GM19397 (cell line): Measurements from ENCODE around the gene NDC80.
"Not testable (repeated sequence)": the region's sequence is repeated elsewhere in the genome, so short reads cannot be mapped to it uniquely, and the experiment has no call there.

Experiments used
- ATAC-seq: cut with Tn5 transposase; IDR thresholded peaks from one replicate; pipeline ENCODE4 v1.9.1; 2021; ENCODE audit warnings: mild to moderate bottlenecking, moderate library complexity; ENCODE audit not compliant: unreplicated experiment

The NDC80 gene

GRCh38 chr18:2571200-2572170 is at the start of gene NDC80, which contains the start of gene METTL4:
NDC80 (plus strand) TSS chr18:2571557; CDS start chr18:2572986, 1,429 bp downstream.
METTL4 (minus strand) TSS chr18:2571505; CDS start chr18:2567216, 4,289 bp downstream.
- peak; percentile 80 for ATAC-seq

GRCh38 chr18:2522112-2522511 is 49.2 kb upstream of the NDC80 start:
- ATAC-seq = no peak

- ATAC-seq = not testable (repeated sequence)
These were observed 46.6 kb upstream of the NDC80 start for GRCh38 chr18:2524794-2525198.

- ATAC-seq = no peak
These were observed 45.0 kb upstream of the NDC80 start for GRCh38 chr18:2526329-2526728.

DNA sequence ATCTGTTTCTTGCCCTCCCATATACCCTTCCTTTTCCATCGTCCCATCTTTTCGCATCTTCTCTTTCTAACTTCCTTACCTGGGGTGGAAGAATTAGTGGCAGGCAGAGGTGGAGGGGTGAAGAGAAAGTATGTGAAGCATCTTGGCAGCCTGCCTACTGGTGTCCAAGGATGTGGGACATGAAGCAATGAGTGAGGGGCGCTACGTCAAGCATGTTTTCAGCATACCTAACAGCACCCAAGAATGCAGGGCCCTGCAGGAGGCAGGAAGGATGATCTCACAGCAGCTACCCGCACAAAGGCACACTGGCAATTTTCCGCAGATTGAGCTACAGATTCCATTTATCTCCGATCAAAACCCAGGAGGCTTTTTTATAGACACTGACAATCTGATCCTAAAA is 42.2 kb upstream of the NDC80 start:
- no peak for ATAC-seq

GRCh38 chr18:2531751-2532150 is 39.6 kb upstream of the NDC80 start:
- ATAC-seq = no peak

- ATAC-seq = no peak
These were observed 38.6 kb upstream of the NDC80 start for GRCh38 chr18:2532797-2533196.

GRCh38 chr18:2534906-2535305 is 36.5 kb upstream of the NDC80 start:
- ATAC-seq = peak; percentile 50

DNA sequence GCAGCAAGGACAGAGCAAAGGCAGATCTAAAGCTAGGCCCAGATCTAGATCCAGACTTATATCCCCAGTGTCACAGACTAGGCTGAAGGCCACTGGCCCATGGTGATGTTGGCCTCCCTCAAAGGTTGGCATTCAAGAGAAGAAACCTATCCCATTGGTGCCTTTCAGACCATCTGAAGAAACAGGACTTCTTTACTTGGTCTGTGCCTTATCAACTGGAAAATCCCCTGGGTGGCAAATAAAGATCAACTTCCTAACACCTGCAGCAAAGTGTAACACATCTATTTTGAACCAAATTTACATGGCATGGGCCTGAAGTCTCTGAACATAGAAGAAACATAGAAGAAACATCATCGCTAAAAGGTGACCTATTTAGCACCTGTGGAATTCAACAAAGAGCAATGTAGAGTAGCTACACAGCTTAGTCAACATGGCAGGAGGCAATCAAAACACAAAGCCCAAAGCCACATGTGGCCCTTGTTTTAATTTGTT is 35.9 kb upstream of the NDC80 start:
- ATAC-seq = peak; percentile 41

- ATAC-seq = no peak
These were observed 35.3 kb upstream of the NDC80 start for GRCh38 chr18:2536063-2536462.

- ATAC-seq = no peak
These were observed 34.9 kb upstream of the NDC80 start for GRCh38 chr18:2536493-2536892.

DNA sequence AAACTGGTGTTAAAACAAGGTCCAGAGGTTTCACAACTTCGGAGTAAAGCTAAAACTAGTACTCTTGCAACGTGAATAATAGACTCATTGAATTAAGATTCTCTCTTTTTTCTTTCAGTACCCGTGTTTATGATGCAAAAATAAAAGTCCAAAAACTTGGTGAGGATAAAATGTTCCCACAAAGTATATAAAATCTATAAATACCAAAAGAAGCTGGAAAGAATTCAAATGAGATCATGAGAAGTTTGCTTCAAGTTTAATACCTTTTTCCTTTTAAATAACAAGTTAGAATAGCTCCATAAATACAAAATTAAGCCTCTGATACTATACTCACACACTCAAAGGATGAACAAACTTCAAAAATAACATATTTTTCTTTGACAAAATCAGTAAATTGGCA is 34.1 kb upstream of the NDC80 start:
- ATAC-seq = no peak

GRCh38 chr18:2538236-2538635 is 33.1 kb upstream of the NDC80 start:
- ATAC-seq = no peak

- ATAC-seq = no peak
These were observed 32.5 kb upstream of the NDC80 start for GRCh38 chr18:2538844-2539243.

DNA sequence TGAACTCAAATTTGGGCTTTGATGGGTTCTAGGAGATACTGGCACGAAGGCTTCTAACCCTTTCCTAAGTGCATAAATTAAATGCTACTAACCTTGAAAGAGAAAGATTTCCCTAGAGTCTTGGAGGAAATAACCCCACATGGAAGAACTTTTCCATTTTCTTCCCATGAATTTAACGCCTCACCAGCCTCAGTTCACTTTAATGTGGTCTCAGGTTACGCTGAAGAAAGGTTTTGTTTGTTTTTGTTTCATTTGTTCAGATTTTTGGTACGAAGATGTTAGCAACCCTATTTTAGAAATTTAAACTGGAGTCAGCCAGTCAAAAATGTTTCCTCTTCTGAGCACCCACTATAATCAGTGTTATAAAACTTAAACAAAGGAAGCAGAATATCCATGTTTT is 30.8 kb upstream of the NDC80 start:
- ATAC-seq = no peak

DNA sequence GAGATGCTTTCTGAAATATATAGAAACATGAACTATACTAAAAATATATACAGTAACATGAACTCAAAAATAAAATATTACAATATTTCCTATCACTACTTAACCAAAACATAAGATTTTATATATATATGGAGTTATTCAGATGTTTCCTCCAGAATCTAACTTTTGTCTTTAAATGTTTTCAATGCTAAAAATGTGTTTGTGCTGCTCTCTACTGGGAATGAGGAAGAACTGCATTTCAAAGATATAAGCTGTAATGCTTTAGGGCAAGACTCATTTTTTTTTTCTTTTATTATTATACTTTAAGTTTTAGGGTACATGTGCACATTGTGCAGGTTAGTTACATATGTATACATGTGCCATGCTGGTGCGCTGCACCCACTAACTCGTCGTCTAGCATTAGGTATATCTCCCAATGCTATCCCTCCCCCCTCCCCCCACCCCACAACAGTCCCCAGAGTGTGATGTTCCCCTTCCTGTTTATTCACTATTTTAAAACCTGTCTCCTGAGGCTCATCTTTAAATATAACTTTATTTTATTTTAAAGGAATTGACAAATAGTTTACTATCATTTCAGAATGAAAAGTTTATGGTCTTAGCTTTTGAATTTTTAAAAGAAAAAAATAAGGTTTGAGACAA is 29.3 kb upstream of the NDC80 start:
- ATAC-seq = not testable (repeated sequence)

DNA sequence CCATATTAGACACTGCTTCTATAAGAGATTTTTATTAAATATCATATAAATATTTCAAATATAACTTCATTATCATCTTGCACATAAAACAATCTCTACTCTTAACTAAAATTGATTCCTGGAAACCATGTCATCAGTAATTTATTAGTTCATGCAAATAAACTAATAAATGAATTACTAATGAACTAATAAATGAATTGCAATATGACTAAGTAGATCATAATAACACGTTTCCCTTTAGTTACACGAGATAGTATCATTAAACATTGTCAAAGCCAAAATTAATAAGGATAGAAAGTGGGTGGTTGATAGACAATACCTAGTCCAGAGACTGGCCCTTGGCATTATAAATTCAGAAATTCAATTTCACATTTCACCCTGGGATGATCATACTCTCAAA is 26.2 kb upstream of the NDC80 start:
- no peak for ATAC-seq

GRCh38 chr18:2547477-2548087 is 23.8 kb upstream of the NDC80 start:
- no peak for ATAC-seq

DNA sequence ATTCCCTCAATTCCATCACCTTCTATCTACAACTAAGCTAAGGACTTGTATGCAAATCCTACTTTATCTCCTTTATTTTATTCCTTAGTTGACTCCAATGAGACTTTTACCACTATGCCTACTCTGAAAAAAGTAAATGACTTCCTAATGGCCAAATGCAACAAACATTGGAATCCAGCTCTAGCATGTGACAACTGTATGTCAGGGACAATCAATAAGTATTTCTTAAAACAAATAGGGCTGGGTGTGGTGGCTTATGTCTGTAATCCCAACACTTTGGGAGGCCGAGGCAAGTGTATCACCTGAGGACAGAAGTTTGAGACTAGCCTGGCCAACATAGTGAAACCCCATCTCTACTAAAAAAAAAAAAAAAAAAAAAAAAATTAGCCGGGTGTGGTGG is 21.9 kb upstream of the NDC80 start:
- ATAC-seq = no peak

- no peak for ATAC-seq
These were observed 19.9 kb upstream of the NDC80 start for GRCh38 chr18:2551425-2551824.

- no peak for ATAC-seq
These were observed 16.7 kb upstream of the NDC80 start for GRCh38 chr18:2554696-2555095.
